ENCODE data around the gene PITPNM1. TPM values are rescaled to one million over a fixed set of nuclear protein-coding genes. Genes with fewer than 3 reads are reported as not detected.

PITPNM1 gene
- total RNA-seq, 1 donor from 2014 or later: 11.5 TPM

DNA sequence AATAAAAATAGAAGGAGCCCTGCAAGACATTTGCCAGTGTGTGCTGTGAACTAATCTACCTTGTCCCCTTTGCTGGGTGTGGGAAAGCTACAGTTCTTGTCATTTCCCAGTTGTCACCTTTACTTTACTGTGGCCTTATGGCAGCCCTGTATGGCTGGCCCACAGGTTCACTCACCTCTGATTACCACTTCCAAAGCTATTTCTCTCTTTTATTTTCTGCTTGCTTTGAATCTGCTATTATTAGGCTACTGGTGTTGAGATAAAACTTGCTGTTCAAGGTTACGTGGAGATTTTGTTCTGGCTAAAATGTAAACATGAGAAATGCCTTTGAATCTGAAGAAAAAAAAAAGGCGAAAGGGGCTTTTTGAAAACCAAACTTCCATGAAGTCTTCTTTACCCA is 27.7 kb upstream of the PITPNM1 start:
- no peak overlapping the region for H3K4me3 Mint-ChIP-seq (ENCODE audit: unreplicated experiment)
- TF ChIP-seq CTCF (IDR thresholded peaks at IDR 0.05; ENCODE audit: unreplicated experiment): no peak
- H3K4me1 Mint-ChIP-seq (ENCODE audit: unreplicated experiment): no peaks in the 10 kb centered on the region
- DNase-seq (ENCODE audit: low spot score): no peak
- peaks cover 5% of the 10 kb centered on the region for H3K9me3 Mint-ChIP-seq (ENCODE audit: unreplicated experiment)
- no peak overlapping the region for H3K27ac Mint-ChIP-seq (ENCODE audit: unreplicated experiment)
- H3K36me3 Mint-ChIP-seq (ENCODE audit: low read depth, unreplicated experiment): no peaks in the 10 kb centered on the region
- H3K27me3 Mint-ChIP-seq (ENCODE audit: unreplicated experiment): peaks cover 2% of the 10 kb centered on the region

DNA sequence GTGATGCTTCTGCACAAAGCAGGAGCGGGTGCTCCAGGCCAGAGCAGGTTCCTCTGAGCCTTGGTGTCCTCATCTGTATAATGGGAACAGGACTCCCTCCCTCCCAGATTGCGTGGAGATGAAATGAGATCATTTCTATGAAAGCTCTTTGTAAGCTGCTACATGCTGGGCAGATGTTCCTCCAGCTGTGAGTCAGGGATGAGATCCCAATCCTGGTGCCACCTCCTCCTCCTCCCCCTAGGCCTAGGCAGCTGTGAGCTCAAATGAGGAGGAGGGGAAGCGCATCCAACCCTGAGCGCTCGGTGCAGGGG is 25.1 kb upstream of the PITPNM1 start:
- H3K4me3 Mint-ChIP-seq (ENCODE audit: unreplicated experiment): no peak overlapping the region
- H3K27me3 Mint-ChIP-seq (ENCODE audit: unreplicated experiment): peaks cover 7% of the 10 kb centered on the region
- no peaks in the 10 kb centered on the region for H3K36me3 Mint-ChIP-seq (ENCODE audit: low read depth, unreplicated experiment)
- H3K4me1 Mint-ChIP-seq (ENCODE audit: unreplicated experiment): no peaks in the 10 kb centered on the region
- DNase-seq (ENCODE audit: low spot score): no peak
- H3K27ac Mint-ChIP-seq (ENCODE audit: unreplicated experiment): no peak overlapping the region
- no peak for TF ChIP-seq CTCF (IDR thresholded peaks at IDR 0.05; ENCODE audit: unreplicated experiment)
- H3K9me3 Mint-ChIP-seq (ENCODE audit: unreplicated experiment): peaks cover 5% of the 10 kb centered on the region

DNA sequence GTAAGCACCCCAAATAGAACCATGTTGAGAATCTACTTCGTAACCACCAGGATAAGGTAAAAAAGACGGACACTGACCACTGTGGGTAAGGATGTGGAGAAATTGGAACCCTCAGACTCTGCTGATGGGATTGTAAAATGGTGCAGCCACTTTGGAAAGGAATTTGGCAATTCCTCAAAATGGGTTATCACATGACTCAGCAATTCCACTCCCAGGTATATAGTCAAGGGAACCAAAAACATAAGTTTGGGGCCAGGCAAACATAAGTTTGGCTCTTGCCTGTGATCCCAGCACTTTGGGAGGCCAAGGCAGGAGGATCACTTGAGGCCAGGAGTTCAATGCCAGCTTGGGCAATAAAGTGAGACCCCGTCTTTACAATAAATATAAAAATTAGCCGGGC is 23.2 kb upstream of the PITPNM1 start:
- no peaks in the 10 kb centered on the region for H3K36me3 Mint-ChIP-seq (ENCODE audit: low read depth, unreplicated experiment)
- no peaks in the 10 kb centered on the region for H3K9me3 Mint-ChIP-seq (ENCODE audit: unreplicated experiment)
- H3K27me3 Mint-ChIP-seq (ENCODE audit: unreplicated experiment): peaks cover 12% of the 10 kb centered on the region
- H3K4me3 Mint-ChIP-seq (ENCODE audit: unreplicated experiment): no peak overlapping the region
- no peak overlapping the region for H3K27ac Mint-ChIP-seq (ENCODE audit: unreplicated experiment)
- H3K4me1 Mint-ChIP-seq (ENCODE audit: unreplicated experiment): no peaks in the 10 kb centered on the region
- no peak for DNase-seq (ENCODE audit: low spot score)
- no peak for TF ChIP-seq CTCF (IDR thresholded peaks at IDR 0.05; ENCODE audit: unreplicated experiment)

GRCh38 chr11:67525275-67525976 is 20.3 kb upstream of the PITPNM1 start:
- Mint-ChIP-seq H3K4me3 (ENCODE audit: unreplicated experiment) (no peak overlapping the region), H3K27ac (ENCODE audit: unreplicated experiment) (no peak overlapping the region), H3K4me1 (ENCODE audit: unreplicated experiment) (no peaks in the 10 kb centered on the region), H3K36me3 (ENCODE audit: low read depth, unreplicated experiment) (no peaks in the 10 kb centered on the region), H3K9me3 (ENCODE audit: unreplicated experiment) (no peaks in the 10 kb centered on the region), H3K27me3 (ENCODE audit: unreplicated experiment) (peaks cover 12% of the 10 kb centered on the region)
- no peak for TF ChIP-seq CTCF (IDR thresholded peaks at IDR 0.05; ENCODE audit: unreplicated experiment)
- DNase-seq (ENCODE audit: low spot score): no peak

DNA sequence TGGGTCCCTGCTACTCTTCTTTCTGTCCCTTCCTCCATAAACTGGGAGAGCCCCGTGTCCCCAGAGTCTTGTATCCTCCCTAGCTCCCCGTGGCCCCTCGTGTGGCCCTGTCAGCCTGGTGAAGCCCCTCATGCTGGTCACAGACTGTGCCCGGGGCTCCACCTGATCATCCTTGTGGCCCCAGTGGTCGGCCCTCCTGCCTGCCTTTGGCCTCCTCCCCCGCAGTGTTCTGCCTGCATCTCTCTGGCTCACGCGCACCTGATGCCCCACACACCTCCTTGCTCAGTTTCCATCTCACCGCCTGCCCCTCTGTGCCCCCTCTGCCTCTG is 19.3 kb upstream of the PITPNM1 start:
- H3K36me3 Mint-ChIP-seq (ENCODE audit: low read depth, unreplicated experiment): no peaks in the 10 kb centered on the region
- H3K4me3 Mint-ChIP-seq (ENCODE audit: unreplicated experiment): no peak overlapping the region
- H3K9me3 Mint-ChIP-seq (ENCODE audit: unreplicated experiment): no peaks in the 10 kb centered on the region
- no peak for TF ChIP-seq CTCF (IDR thresholded peaks at IDR 0.05; ENCODE audit: unreplicated experiment)
- DNase-seq (ENCODE audit: low spot score): no peak
- no peaks in the 10 kb centered on the region for H3K4me1 Mint-ChIP-seq (ENCODE audit: unreplicated experiment)
- peaks cover 12% of the 10 kb centered on the region for H3K27me3 Mint-ChIP-seq (ENCODE audit: unreplicated experiment)
- H3K27ac Mint-ChIP-seq (ENCODE audit: unreplicated experiment): no peak overlapping the region
